ENCODE data around the gene DHFR2. TPM values are rescaled to one million over a fixed set of nuclear protein-coding genes. Genes with fewer than 3 reads are reported as not detected.
"Not testable (repeated sequence)": the region's sequence is repeated elsewhere in the genome, so short reads cannot be mapped to it uniquely, and the experiment has no call there.

The DHFR2 gene
- total and polyA plus RNA-seq, 2 donors (not counting 3 experiments of a cell fraction or from before 2014, with no cell fraction given): 0.65 to 2.2 TPM

DNA sequence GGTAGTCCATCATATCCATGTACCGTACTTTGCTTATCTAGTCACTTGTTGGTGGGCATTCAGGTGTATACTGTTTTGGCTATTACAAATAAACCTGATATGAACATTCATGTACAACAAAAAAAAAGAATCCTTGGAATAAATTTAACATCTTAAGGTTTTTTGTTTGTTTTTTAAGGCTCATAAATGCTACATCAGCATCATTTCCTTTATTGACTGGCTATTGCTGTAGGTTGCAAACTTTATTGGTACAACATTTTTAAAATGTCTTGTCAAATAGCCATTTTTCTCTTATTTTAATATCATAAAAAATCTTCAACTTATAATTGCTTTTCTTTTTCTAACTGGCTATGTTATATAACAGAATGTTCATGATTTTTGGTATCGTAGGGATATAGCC lies 16.2 kb downstream of the DHFR2 start:
- no peaks in the 10 kb centered on the region for H3K9me1 ChIP-seq (replicated peaks; ENCODE audit: control insufficient read depth, extremely low read depth, insufficient read depth, low read length)
- ChIA-PET POLR2A (no interaction called here), CTCF (no interaction called here)
- no peak overlapping the region for H2AFZ ChIP-seq (ENCODE audit: low read depth, low read length)
- no peaks in the 10 kb centered on the region for H3K79me2 ChIP-seq (ENCODE audit: control insufficient read depth, insufficient read depth, low read length)
- H3K9me3 ChIP-seq (replicated peaks; ENCODE audit: control insufficient read depth, insufficient read depth, low read length): no peaks in the 10 kb centered on the region
- intact Hi-C loops (cut with micrococcal nuclease): no loop called here
- no TSS peak for BruUV-seq (replicated peaks)
- dilution Hi-C loops (cut with MboI; ENCODE audit: extremely low pct_ligation_motif_present, low sequenced_read_pairs): no loop called here
- no peak for TF ChIP-seq JUN (IDR thresholded peaks at IDR 0.05; ENCODE audit: borderline replicate concordance, insufficient read depth, insufficient read length, low read depth)
- TF ChIP-seq POLR2A (IDR thresholded peaks at IDR 0.05; ENCODE audit: low read depth, low read length): no peak
- TF ChIP-seq, protein P1, sequence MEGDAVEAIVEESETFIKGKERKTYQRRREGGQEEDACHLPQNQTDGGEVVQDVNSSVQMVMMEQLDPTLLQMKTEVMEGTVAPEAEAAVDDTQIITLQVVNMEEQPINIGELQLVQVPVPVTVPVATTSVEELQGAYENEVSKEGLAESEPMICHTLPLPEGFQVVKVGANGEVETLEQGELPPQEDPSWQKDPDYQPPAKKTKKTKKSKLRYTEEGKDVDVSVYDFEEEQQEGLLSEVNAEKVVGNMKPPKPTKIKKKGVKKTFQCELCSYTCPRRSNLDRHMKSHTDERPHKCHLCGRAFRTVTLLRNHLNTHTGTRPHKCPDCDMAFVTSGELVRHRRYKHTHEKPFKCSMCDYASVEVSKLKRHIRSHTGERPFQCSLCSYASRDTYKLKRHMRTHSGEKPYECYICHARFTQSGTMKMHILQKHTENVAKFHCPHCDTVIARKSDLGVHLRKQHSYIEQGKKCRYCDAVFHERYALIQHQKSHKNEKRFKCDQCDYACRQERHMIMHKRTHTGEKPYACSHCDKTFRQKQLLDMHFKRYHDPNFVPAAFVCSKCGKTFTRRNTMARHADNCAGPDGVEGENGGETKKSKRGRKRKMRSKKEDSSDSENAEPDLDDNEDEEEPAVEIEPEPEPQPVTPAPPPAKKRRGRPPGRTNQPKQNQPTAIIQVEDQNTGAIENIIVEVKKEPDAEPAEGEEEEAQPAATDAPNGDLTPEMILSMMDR (IDR thresholded peaks at IDR 0.05; ENCODE audit: extremely low read depth in 1 of 2, insufficient read depth in 1 of 2, low read depth in 1 of 2, low read length in 2 of 2): no peak
- no peak for TF ChIP-seq EZH2 (IDR thresholded peaks at IDR 0.05; ENCODE audit: borderline replicate concordance, low read depth, low read length, severe bottlenecking)
- TF ChIP-seq, protein P2, sequence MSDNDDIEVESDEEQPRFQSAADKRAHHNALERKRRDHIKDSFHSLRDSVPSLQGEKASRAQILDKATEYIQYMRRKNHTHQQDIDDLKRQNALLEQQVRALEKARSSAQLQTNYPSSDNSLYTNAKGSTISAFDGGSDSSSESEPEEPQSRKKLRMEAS (IDR thresholded peaks at IDR 0.05; ENCODE audit: insufficient read depth, insufficient read length): no peak
- TF ChIP-seq MYC (IDR thresholded peaks at IDR 0.05; ENCODE audit: low read depth, low read length): no peak
- TF ChIP-seq FOS (IDR thresholded peaks at IDR 0.05; ENCODE audit: borderline replicate concordance, insufficient read depth, low read length): no peak
- TF ChIP-seq POLR2AphosphoS5 (IDR thresholded peaks at IDR 0.05; ENCODE audit: insufficient read depth, low read depth, low read length): no peak
- TF ChIP-seq GATA2 (IDR thresholded peaks at IDR 0.05; ENCODE audit: insufficient read depth, insufficient read length, low read depth, low read length): no peak
- H4K20me1 ChIP-seq (replicated peaks; ENCODE audit: control insufficient read depth, extremely low read depth, insufficient read depth, low read length): no peaks in the 10 kb centered on the region
- no peaks in the 10 kb centered on the region for H3K27me3 ChIP-seq (ENCODE audit: control insufficient read depth in 2 of 2, insufficient read depth in 2 of 2, low read length in 2 of 2)
- H3K4me3 ChIP-seq (replicated peaks in 1 of 3; ENCODE audit: insufficient read depth in 1 of 3, low read depth in 1 of 3, low read length in 3 of 3): no peak overlapping the region
- peak; percentile 21 for FAIRE-seq
- H3K4me2 ChIP-seq (ENCODE audit: insufficient read depth, low read length): no peak overlapping the region
- no peak for DNase-seq (ENCODE audit: low read depth, low spot score)
- no peaks in the 10 kb centered on the region for H3K4me1 ChIP-seq (ENCODE audit: control insufficient read depth, extremely low read depth, insufficient read depth, low read length)
- H3K9ac ChIP-seq (replicated peaks; ENCODE audit: extremely low read depth, insufficient read depth, low read length): no peak overlapping the region
- H3K27ac ChIP-seq (ENCODE audit: insufficient read depth, low read depth, low read length): no peak overlapping the region
- H3K36me3 ChIP-seq (ENCODE audit: control insufficient read depth in 2 of 2, extremely low read depth in 1 of 2, insufficient read depth in 2 of 2, low read length in 2 of 2): no peaks in the 10 kb centered on the region

- H3K4me3 ChIP-seq (replicated peaks in 1 of 3; ENCODE audit: insufficient read depth in 1 of 3, low read depth in 1 of 3, low read length in 3 of 3); H4K20me1 ChIP-seq (replicated peaks; ENCODE audit: control insufficient read depth, extremely low read depth, insufficient read depth, low read length); H2AFZ ChIP-seq (ENCODE audit: low read depth, low read length); H3K9me1 ChIP-seq (replicated peaks; ENCODE audit: control insufficient read depth, extremely low read depth, insufficient read depth, low read length); DNase-seq (ENCODE audit: low read depth, low spot score); dilution Hi-C loops (cut with MboI; ENCODE audit: extremely low pct_ligation_motif_present, low sequenced_read_pairs); POLR2A ChIA-PET; H3K27me3 ChIP-seq (ENCODE audit: control insufficient read depth in 2 of 2, insufficient read depth in 2 of 2, low read length in 2 of 2); CTCF ChIA-PET; H3K36me3 ChIP-seq (ENCODE audit: control insufficient read depth in 2 of 2, extremely low read depth in 1 of 2, insufficient read depth in 2 of 2, low read length in 2 of 2); H3K27ac ChIP-seq (ENCODE audit: insufficient read depth, low read depth, low read length); H3K79me2 ChIP-seq (ENCODE audit: control insufficient read depth, insufficient read depth, low read length); intact Hi-C loops (cut with micrococcal nuclease); H3K9ac ChIP-seq (replicated peaks; ENCODE audit: extremely low read depth, insufficient read depth, low read length); H3K4me2 ChIP-seq (ENCODE audit: insufficient read depth, low read length); H3K4me1 ChIP-seq (ENCODE audit: control insufficient read depth, extremely low read depth, insufficient read depth, low read length); BruUV-seq (replicated peaks); H3K9me3 ChIP-seq (replicated peaks; ENCODE audit: control insufficient read depth, insufficient read depth, low read length); FAIRE-seq: not testable (repeated sequence)
These were observed 18.4 kb downstream of the DHFR2 start for GRCh38 chr3:94044100-94044936.
